ENCODE data around the gene CCNA1.
A peak's percentile ranks its signal among the peaks of the same experiment; 100 is the strongest.

CCNA1 gene

DNA sequence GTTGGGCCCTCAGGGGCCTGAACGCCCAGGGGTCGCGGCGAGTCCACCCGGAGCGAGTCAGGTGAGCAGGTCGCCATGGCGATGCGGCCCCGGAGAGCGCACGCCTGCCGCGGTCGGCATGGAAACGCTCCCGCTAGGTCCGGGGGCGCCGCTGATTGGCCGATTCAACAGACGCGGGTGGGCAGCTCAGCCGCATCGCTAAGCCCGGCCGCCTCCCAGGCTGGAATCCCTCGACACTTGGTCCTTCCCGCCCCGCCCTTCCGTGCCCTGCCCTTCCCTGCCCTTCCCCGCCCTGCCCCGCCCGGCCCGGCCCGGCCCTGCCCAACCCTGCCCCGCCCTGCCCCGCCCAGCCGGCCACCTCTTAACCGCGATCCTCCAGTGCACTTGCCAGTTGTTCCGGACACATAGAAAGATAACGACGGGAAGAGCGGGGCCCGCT, at the start of gene CCNA1:
TSS of gene CCNA1 (plus strand) at position 390 of the 439 bp plus-strand sequence. CDS start 562 bp downstream, outside the sequence.
- peak in 1 of 2 donors; percentile 15 for DNase-seq (ENCODE audit: low read depth in 2 of 2)

DNA sequence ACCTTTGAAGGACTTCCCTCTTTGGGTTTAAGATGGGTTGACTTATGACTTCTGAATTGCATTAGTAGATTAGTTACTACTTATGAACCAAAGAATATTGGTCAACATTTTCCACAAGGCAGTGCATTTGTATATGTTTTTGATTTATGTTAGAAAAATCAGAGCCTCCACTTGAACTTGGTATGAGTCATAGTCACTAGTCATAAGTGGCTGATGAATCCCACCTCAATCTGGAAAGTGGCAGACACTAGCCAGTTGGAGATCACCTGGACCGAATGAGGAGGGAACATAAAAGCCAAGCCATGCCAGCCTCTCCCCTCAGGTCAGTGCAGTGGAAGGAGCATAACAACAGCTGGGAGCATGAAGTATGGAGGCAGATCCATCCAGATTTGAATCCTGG, 46.8 kb upstream of the CCNA1 start:
- DNase-seq (ENCODE audit: low read depth in 2 of 2): no peak

DNA sequence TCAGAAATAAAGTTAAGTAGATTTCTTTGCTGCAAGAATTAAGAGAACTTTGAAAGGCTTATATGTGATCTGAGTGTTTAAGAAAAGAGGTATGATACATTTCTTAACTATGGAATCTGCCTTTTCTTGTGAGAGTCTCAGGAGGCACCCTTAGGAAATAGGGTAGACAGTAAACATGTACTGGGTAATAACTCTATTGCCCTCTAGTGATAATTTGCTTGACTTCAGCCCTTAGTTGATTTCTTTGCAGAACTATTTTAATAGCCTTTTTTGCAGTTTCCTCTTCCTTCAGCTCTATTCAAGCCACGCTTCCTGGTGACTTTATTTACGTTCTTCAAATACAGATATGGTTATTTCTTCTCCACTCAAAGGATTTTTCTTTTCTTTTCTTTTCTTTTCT, 37.0 kb upstream of the CCNA1 start:
- no peak for DNase-seq (ENCODE audit: low read depth in 2 of 2)

DNA sequence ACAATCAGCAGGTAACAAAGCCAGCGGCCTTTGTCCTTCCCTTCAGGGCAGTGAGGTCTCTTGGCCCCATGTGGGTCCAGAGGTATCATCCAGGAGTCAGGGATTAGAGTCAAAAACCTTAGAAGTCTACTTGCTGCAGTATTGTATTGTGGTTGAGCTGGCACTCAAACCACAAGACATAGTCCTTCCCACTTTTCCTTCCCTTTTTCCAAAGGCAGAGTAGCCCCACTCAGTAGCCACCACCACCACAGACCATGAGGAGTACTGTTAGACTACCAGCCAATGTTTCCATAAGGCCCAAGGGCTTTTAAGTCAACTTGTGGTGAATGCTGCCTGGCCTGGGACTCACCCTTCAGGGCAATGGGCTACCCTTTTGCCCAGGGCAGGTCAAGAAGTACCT, 27.1 kb upstream of the CCNA1 start:
- no peak for DNase-seq (ENCODE audit: low read depth in 2 of 2)

DNA sequence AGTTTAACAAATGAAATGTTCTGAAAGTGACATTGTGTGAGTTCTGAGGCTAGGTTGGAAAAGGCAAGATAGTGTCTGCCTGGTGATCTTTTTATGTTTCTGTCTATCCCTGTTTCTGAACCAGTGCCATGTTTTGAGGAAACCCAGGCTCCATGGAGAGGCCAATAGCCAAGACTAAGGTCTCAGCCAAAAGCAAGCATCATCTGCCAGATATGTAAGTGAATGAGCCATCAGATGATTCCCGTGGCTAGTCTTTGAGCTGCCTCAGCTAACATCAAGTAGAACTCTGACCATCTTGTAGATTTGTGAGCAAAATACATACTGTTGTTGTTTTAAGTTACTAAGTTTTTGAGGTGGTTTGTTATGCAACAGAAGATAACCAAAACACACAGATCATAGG, 19.6 kb upstream of the CCNA1 start:
- no peak for DNase-seq (ENCODE audit: low read depth in 2 of 2)

DNA sequence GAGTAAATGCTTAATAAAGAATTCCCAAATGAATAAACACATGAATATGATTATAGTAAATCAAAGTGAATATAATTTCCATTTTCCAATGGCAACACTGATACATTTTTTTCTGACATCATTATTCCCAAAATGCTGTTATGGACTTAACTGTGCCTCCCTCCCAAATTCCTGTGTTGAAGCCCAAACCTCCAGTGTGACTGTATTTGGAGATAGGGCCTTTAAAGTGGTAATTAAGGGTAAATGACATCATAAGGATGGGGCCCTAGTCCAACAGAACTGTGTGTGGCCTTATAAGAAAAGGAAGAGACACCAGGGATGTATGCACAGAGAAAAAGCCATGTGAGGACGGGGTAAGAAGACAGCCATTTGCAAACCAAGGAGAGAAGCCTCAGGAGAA, 19.1 kb upstream of the CCNA1 start:
- no peak for DNase-seq (ENCODE audit: low read depth in 2 of 2)

DNA sequence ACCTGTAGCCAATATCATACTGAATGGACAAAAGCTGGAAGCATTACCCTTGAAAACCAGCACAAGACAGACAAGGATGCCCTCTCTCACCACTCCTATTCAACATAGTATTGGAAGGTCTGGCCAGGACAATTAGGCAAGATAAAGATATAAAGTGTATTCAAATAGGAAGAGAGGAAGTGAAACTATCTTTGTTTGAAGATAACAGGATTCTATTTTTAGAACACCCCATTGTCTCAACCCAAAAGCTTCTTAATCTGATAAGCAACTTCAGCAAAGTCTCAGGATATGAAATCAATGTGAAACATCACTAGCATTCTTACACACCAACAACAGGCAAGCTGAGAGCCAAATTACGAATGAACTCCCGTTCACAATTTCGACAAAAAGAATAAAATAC, 17.8 kb upstream of the CCNA1 start:
- DNase-seq (ENCODE audit: low read depth in 2 of 2): no peak

DNA sequence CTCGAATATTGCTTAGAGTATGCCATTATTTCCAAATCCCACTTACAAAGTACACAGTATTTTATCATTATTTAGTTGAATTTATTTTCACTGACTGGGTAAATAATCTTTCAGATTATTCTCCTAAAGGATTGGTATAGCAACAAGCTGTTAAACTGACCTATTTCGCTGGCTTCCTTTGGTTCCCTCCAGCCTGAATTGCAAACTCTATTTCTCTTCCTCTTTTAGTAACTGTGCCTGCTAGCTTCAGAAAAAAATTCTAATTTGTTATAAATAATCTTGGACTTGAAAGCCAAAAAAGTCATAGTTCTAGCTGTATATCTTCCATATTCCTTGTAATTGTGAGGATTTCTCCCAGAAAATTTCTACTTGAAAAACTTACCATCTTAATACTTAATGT, 15.0 kb upstream of the CCNA1 start:
- DNase-seq (ENCODE audit: low read depth in 2 of 2): no peak

DNA sequence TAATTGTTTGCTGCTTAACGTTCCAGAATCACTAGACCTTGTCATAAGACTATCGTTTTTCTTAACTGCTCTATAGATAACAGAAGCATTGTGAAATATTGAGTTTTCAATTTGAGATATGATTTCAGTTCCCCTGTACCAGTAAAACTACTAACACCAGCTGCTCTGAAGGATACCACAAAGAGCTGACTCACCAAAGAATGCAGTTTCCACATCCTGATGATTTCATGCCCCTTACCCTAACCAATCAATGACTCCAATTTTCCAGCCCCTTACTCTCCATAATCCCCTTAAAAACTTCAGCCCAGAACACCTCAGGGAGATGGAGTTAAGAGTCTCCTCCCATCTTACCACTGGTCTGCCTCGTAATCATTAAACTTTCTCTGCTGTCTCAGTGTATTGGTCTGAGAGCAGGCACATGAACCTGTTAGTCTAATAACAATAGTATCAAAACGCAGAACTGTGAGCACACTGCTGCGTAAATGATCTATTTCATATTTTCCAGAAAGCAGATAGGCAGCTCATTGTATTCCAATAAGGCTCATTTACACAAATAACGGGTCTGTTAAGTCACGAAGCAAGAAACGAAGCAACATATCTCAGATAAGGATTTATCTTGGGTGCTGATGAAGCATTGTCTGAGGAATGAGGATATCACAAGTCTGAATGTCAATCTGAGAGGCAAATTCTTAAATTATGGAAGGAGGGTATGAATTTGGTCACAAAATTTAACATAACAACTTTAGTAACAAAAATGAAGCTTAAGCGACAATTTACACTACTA, 14.1 kb upstream of the CCNA1 start:
- no peak for DNase-seq (ENCODE audit: low read depth in 2 of 2)

DNA sequence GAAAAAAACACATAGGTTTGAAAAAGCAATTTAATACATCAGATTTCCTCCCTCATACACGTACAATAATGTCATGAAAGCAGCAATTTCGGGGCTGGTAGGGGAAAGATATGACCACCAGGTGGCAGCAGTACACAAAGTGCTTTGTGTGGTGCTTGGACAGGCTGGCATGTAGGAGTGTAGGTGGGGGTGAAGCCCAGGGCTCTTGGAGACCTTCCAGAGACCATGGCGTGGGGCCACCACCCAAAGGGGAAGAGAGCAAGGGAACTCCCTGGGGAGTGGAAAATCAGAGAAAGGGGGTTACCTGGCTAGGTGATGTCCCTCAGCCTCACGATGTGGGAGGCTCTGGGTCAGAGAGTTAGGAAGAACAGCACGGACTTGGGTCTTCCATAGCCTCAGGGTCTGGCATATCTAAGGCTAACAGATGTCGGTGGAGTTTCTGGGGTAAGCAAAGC, 11.8 kb upstream of the CCNA1 start:
- DNase-seq (ENCODE audit: low read depth in 2 of 2): peak; percentile 37 to 51

DNA sequence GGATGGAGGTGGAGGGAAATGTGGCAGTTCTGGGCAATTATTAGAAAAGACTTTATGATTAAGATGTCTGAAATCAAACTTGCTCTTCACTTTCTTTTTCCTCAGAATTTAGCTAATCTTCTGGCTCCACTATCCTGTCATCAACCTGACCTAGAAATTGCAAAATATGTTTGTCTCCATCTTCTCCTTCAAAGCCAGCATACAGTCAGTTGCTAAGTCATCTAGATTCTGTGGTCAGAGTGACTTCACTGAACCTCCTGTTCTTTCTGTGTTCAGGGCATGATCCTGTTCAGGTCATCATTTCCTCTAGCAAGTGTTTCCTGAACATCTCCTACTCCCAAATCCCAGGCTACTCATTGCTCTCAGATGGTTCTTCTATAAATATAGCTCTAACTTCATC, 10.8 kb upstream of the CCNA1 start:
- no peak for DNase-seq (ENCODE audit: low read depth in 2 of 2)

DNA sequence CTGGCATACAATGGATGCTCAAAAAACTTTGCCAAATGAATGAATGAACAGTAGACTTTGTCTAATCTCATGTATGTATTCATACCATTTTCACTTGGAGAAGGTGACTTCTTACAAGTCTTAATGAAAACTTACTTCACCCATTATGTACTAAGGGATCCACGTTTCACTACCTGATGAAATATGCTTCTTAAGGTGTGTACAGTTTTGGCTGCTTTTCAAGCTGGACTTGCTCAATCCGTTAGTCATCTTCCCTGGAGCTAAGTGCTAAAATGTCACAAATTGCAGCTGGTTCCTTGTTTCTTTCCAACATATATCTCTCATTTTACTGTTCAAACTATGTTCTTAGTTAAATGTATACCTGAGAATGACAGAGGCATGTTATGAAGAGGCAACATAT, 4.2 kb upstream of the CCNA1 start:
- DNase-seq (ENCODE audit: low read depth in 2 of 2): no peak

DNA sequence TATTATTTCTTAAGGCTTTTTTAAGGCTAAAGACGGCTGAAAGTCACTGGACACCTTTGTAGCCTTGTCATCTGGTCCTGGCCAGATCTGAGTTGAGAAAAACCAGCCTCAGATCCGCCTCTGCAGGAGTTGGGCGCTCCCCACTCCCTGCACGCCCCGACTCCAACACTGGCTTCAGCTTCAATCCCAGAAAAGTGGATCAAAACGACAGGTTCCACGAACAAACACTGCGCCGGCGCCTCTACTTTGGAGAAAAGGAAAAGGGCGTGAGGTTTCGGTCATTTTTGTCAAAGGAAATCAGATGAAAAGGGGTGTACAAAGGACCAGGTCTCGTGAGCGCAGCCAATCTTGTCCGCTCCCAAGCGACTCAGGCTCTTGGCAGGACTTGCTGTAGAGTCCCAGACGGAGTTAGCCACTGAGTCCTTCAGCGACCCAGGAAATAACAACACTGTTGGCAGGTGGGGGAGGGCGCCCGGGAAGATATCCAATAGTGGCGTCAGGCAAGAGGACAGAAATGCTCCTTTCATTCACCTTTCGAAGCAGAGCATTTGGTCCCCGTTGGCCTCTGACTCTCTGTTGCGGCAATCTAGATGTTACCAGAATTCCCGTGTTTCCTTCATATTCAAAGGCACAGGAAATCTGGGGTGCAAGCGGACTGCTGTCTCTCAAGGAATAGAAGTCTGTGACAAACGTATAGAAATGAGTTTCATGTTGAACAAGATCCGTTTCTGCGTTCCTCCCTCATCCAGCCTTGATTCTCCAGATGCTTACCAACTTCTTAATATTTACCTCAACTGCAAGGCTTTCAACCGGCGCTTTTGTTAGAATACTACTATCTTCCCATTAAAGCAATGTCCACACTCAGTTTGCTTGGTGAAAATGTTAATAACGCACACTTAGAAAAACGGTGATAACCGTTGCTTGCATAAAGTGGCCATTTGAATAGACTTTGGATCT, 1.8 kb upstream of the CCNA1 start:
- no peak for DNase-seq (ENCODE audit: low read depth in 2 of 2)

DNA sequence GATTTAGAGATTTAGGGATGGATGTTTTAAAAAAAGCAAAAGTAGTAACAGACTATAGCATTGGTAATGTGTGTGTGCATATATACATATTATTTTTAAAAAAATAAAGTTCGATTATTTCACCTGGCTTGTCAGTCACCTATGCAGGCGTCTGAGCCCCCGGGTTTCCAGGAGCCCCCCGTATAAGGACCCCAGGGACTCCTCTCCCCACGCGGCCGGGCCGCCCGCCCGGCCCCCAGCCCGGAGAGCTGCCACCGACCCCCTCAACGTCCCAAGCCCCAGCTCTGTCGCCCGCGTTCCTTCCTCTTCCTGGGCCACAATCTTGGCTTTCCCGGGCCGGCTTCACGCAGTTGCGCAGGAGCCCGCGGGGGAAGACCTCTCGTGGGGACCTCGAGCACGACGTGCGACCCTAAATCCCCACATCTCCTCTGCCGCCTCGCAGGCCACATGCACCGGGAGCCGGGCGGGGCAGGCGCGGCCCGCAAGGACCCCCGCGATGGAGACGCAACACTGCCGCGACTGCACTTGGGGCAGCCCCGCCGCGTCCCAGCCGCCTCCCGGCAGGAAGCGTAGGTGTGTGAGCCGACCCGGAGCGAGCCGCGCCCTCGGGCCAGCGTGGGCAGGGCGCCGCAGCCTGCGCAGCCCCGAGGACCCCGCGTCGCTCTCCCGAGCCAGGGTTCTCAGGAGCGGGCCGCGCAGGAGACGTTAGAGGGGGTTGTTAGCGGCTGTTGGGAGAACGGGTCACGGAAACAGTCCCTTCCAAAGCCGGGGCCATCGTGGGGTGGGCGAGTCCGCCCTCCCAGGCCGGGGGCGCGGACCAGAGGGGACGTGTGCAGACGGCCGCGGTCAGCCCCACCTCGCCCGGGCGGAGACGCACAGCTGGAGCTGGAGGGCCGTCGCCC, 840 bp upstream of the CCNA1 start:
- no peak for DNase-seq (ENCODE audit: low read depth in 2 of 2)

DNA sequence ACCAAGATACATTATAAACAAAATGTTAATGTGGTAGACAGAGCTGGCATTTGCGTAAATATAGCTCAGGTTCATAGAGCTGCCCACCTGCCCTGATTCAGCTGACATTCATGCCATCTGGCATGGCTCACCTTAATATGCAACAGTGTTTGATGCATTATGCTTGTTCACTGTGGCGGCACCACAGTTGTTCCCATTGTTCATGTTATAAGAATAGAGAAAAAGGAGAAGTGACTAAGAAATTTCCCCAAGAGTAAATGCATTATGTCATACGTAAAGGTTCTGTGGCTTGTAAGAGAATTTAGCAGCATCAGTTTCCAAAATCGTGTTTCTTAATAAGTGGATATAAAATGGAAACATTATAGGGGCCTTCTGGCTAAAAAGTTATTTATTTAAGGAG, 4.5 kb downstream of the CCNA1 start:
- no peak for DNase-seq (ENCODE audit: low read depth in 2 of 2)

DNA sequence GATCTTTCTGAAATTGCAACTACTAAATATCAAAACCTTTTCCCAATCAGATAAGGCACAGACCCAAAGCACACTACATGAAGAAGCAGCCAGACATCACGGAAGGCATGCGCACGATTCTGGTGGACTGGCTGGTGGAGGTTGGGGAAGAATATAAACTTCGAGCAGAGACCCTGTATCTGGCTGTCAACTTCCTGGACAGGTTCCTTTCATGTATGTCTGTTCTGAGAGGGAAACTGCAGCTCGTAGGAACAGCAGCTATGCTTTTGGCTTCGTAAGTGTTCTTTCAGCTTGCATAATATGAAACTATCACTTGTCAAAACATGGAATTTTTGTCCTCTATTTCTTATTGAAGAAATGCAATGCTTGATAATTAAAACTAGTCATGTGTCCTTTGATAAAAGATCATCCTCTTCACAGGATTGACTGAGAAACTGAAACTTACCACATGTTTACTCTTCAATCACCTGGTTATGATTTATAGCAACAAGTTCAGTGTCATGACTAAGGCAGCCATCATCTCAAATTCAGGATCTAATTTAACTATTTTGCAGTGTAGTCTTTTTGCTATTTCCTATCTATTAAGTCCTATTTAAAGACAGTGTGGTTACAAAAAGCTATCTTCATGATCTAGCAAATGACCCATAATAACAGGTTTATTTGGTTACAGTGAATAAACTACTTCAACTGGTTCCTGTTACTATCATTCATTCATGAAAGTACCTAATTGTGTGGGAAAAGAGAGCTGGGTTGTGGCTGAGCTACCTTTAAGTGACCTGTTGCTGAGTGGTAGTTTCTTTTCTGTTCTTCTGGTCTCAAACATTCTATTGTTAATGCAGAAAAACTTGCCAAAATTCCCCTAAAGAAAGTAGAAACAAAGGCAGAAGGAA, 6.5 kb downstream of the CCNA1 start:
- DNase-seq (ENCODE audit: low read depth in 2 of 2): no peak

DNA sequence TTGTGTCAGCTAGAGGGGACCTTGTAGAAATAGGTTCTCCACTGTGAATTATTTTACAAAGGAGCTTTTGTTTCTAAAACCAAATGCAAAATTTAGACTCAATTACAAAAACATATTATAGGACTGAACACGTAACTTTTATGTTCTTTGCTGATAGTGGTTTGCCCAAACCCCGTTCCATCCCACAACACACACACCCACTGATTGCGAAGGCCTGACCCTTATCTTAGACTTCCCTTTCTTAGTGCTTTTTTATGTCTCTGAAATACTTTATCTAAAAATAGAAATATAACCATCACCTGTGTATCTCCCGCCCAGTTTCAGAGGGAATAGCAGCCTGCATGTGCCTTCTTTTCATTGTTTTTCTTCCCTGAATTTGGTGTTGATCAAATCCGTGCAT, 13.0 kb downstream of the CCNA1 start:
- no peak for DNase-seq (ENCODE audit: low read depth in 2 of 2)

DNA sequence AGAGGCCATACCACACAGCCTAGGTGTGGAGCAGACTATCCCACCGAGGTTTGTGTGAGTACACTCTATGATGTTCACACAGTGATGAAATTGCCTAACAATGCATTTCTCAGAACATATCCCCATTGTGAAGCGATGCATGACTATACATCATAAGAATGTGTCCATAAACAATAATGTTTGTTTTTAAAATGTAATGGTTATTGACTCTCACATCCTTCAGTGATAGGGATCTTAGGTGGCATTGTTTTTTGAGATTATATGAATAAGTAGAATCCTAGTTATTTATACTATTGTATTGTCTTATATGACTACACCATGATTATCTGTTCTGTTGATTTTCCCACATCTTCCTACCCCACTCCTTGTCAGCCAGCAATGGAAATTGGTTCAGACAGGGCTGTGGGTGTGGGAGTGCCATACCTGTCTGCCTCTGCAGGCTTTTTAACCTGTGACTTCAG, 13.6 kb downstream of the CCNA1 start:
- no peak for DNase-seq (ENCODE audit: low read depth in 2 of 2)

DNA sequence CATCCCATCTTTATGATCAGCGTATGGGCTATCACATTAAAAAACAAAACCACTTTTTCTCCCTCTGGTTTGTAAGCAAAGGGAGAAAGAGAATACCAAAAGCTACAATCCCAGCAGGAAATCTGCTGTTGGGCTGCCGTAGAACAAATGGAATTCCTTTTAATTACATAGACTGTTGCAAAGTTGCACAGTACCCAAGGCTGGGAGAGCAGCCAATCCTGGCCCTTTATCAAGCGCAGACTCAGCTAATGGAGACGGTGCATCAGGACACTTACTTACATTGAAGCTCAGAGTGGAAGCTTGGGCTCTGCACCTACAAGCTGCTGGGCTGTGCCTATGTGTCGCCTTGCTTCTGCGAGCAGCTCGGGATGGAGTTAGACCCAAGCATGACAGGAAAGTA, 15.2 kb downstream of the CCNA1 start:
- no peak for DNase-seq (ENCODE audit: low read depth in 2 of 2)

DNA sequence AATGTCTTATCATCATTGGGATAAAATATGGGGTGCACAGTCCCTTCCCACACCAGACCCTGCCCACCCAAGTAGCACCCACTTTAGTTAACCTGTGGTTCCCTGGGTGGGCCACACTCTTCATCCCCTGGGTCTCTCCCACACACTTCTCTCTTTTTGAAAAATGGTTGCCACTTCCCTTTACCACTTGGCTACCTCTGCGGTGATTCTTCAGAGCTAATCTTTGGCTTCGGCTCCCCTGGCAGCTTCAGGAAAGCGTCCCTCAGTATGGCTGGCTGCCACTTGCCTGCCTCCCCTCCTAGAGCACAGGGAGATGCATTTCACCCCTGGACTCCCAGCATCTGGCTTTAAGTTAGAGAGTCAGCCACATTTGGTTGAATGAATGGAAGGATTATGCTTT, 18.2 kb downstream of the CCNA1 start:
- DNase-seq (ENCODE audit: low read depth in 2 of 2): no peak

DNA sequence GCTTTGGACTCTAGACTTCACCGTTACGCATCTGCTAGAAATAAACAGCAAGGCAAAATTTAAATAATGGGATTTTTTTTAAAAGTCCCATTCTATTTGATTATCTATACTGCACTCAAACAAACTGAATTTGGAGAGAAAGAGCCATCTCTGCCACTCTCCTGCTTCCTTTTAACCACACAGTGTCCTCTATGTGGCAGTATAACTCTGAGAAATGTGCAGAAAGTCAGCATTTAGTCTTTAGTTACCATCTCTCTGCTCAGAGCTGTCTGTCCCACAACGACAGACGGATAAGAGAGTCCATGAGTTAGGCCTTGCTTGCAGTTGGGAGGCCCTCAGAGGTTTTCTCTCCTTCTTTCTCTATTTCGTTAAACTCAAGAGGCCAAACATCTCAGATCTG, 21.2 kb downstream of the CCNA1 start:
- no peak for DNase-seq (ENCODE audit: low read depth in 2 of 2)

All from stimulated activated CD8-positive, alpha-beta memory T cell treated with anti-CD3 and anti-CD28 coated beads, Interleukin-15, amount 100 ng/mL, for 48 hours (primary cell).